ENCODE results near the gene LGALS16. TPM values are rescaled to one million over a fixed set of nuclear protein-coding genes. Genes with fewer than 3 reads are reported as not detected.
"Not testable (repeated sequence)": the region's sequence is repeated elsewhere in the genome, so short reads cannot be mapped to it uniquely, and the experiment has no call there.

Gene LGALS16
- total and polyA plus RNA-seq, 10 of the 15 experiments (the other 5 are each of a cell fraction or from before 2014, with no cell fraction given) = not detected

GRCh38 chr19:39672473-39672872 lies 16.8 kb downstream of the LGALS16 start (continued):
- no peak for TF ChIP-seq E4F1 (IDR thresholded peaks at IDR 0.05; ENCODE audit: borderline replicate concordance, partially characterized antibody)

- H3K4me3 ChIP-seq; FAIRE-seq; H3K9me3 ChIP-seq (replicated peaks; ENCODE audit: control insufficient read depth, insufficient read depth, low read length); H3K4me2 ChIP-seq (ENCODE audit: control insufficient read depth, insufficient read depth); DNase-seq (ENCODE audit: low read depth, low spot score); H4K20me1 ChIP-seq (ENCODE audit: control insufficient read depth, insufficient read depth); H2AFZ ChIP-seq (ENCODE audit: control insufficient read depth, low read depth, low read length); BruUV-seq (replicated peaks); H3K79me2 ChIP-seq (ENCODE audit: control insufficient read depth, insufficient read depth, low read length); H3K36me3 ChIP-seq (ENCODE audit: control insufficient read depth in 2 of 2, insufficient read depth in 2 of 2, low read length in 1 of 2); H3K27ac ChIP-seq (ENCODE audit: control insufficient read depth, insufficient read depth); H3K27me3 ChIP-seq (replicated peaks in 1 of 2; ENCODE audit: control insufficient read depth in 2 of 2, insufficient read depth in 2 of 2, low read length in 1 of 2); H3K9ac ChIP-seq (ENCODE audit: control insufficient read depth, insufficient read depth, low read length): not testable (repeated sequence)
- ATAC-seq = peak; percentile 36; the same call in 2 of the 3 replicates
- ChIA-PET CTCF (interaction anchor here (0.6 to 9.7 kb wide), 39 partner anchors 8 to 1104 kb away, joined by 3 to 335 read pairs (median 5); partner anchors contain the start of genes DLL3, DYRK1B, EID2 and EID2B), RAD21 (ENCODE audit: unreplicated experiment) (interaction anchor here (0.6 to 8.6 kb wide), 16 partner anchors 26 to 492 kb away, joined by 3 to 234 read pairs (median 6); partner anchors contain the start of genes DYRK1B, FBL and PSMC4), POLR2A (interaction anchor here (1.3 to 3.7 kb wide), 2 partner anchors 170 to 297 kb away, joined by 7 to 25 read pairs; partner anchors contain the start of gene PSMC4), SMC1A (ENCODE audit: uncharacterized antibody, unreplicated experiment) (interaction anchor here (0.7 to 10.7 kb wide), 35 partner anchors 9 to 490 kb away, joined by 3 to 266 read pairs (median 5); partner anchors contain the start of genes DYRK1B, FBL, LGALS14 and PSMC4)
- H3K4me1 ChIP-seq (ENCODE audit: control insufficient read depth, insufficient read depth, low read length) = peaks cover 36% of the 10 kb centered on the region
- TF ChIP-seq YY1 (IDR thresholded peaks at IDR 0.05; ENCODE audit: low read depth, low read length) (0 out of 2 replicates have a peak, but pooled peaks have one; percentile 37), RAD21 (IDR thresholded peaks at IDR 0.05; ENCODE audit: insufficient read depth, low read depth, low read length) (peak; percentile 72), CTCF (IDR thresholded peaks at IDR 0.05 in 2 of 3, conservative IDR thresholded peaks at IDR 0.05 in 1 of 3; ENCODE audit: control insufficient read depth in 2 of 3, extremely low read depth in 1 of 3, insufficient read depth in 1 of 3, low read depth in 3 of 3, low read length in 3 of 3) (peak; percentile 36 to 59 (median 50); a peak in 5 of 6 replicates), ZNF217 (IDR thresholded peaks at IDR 0.05) (peak; percentile 84), SKIL (IDR thresholded peaks at IDR 0.05; ENCODE audit: low read depth, poor library complexity, severe bottlenecking) (peak; percentile 38), NBN (IDR thresholded peaks at IDR 0.05) (peak; percentile 54; the same call in 1 of the 2 replicates), SMC3 (IDR thresholded peaks at IDR 0.05; ENCODE audit: borderline replicate concordance, low read length) (peak; percentile 59; the same call in 1 of the 2 replicates), SMARCA5 (IDR thresholded peaks at IDR 0.05) (peak; percentile 99)
- in situ Hi-C loops (cut with MboI) = loop anchor here (5.0 kb wide), 1 partner anchor 122 kb away; no protein-coding TSS in a partner anchor
- 0% methylated on average over 1 of the region's 1 CpG for WGBS (ENCODE audit: insufficient coverage, insufficient replicate concordance, low lambda C conversion rate, missing lambda C conversion rate)
- intact Hi-C loops (cut with micrococcal nuclease; ENCODE audit: unreplicated experiment) = loop anchor here (1.0 to 2.0 kb wide), 2 partner anchors 169 to 229 kb away; partner anchors contain the start of gene SUPT5H
Observed at GRCh38 chr19:39673862-39674261, 18.1 kb downstream of the LGALS16 start.

All from GM12878 (cell line).